IPS DF 4.7 (cell line): ENCODE measurements around the gene ST6GALNAC6.

Experiments
- DNase-seq: peaks from one replicate; pipeline ENCODE4 v3.0.0-alpha.2; 2013; ENCODE audit warnings: low spot score; ENCODE audit errors: extremely low read depth

Gene ST6GALNAC6

GRCh38 chr9:127934248-127934647 lies 34.8 kb upstream of the ST6GALNAC6 start:
- no peak for DNase-seq

- no peak for DNase-seq
These were observed 31.9 kb upstream of the ST6GALNAC6 start for GRCh38 chr9:127931092-127931881.

GRCh38 chr9:127930231-127931091 lies 31.1 kb upstream of the ST6GALNAC6 start, which contains the start of gene PIP5KL1:
Gene PIP5KL1, minus strand, starts transcription at chr9:127930777. Its CDS starts 25 bp downstream, at chr9:127930752.
- no peak for DNase-seq

GRCh38 chr9:127929625-127929979 lies 30.2 kb upstream of the ST6GALNAC6 start:
- DNase-seq: no peak

- no peak for DNase-seq
These were observed 29.5 kb upstream of the ST6GALNAC6 start for GRCh38 chr9:127928676-127929624.

GRCh38 chr9:127927988-127928675 lies 28.7 kb upstream of the ST6GALNAC6 start:
- DNase-seq: no peak

- no peak for DNase-seq
These were observed 28.0 kb upstream of the ST6GALNAC6 start for GRCh38 chr9:127927201-127927987.

GRCh38 chr9:127926906-127927200 lies 27.4 kb upstream of the ST6GALNAC6 start:
- DNase-seq: no peak

- no peak for DNase-seq
These were observed 26.8 kb upstream of the ST6GALNAC6 start for GRCh38 chr9:127925959-127926905.

- DNase-seq: no peak
These were observed 25.5 kb upstream of the ST6GALNAC6 start for GRCh38 chr9:127924736-127925444.

GRCh38 chr9:127923771-127924170 lies 24.4 kb upstream of the ST6GALNAC6 start:
- DNase-seq: no peak

- DNase-seq: no peak
These were observed 23.6 kb upstream of the ST6GALNAC6 start for GRCh38 chr9:127923046-127923445.

GRCh38 chr9:127921557-127922120 lies 22.2 kb upstream of the ST6GALNAC6 start:
- no peak for DNase-seq

GRCh38 chr9:127920794-127921193 lies 21.4 kb upstream of the ST6GALNAC6 start:
- no peak for DNase-seq

- no peak for DNase-seq
These were observed 19.9 kb upstream of the ST6GALNAC6 start for GRCh38 chr9:127919253-127919815.

- no peak for DNase-seq
These were observed 19.0 kb upstream of the ST6GALNAC6 start for GRCh38 chr9:127918183-127919107.

GRCh38 chr9:127917603-127918002 lies 18.2 kb upstream of the ST6GALNAC6 start:
- no peak for DNase-seq
